ENCODE results near the gene ATF7.
A peak's percentile ranks its signal among the peaks of the same experiment; 100 is the strongest.

Gene ATF7

DNA sequence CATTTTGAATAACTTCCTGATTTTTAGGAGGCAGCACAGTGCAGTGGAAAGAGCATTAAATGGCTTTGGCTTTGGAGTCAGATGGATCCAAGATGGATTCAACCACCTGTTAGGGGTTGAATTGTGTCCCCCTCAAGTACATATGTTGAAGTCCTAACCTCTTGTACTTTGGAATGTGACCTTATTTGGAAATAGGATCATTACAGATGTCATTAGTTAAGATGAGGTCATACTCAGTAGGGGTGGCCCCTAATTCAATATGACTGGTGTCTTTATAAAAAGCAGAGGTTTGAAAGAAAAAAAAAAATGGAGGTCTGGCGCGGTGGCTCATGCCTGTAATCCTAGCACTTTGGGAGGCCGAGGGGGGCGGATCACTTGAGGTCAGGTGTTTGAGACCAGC lies 30.9 kb upstream of the ATF7 start:
- ChIA-PET POLR2A (no interaction called here), CTCF (interaction anchor here (0.7 to 0.9 kb wide), 2 partner anchors 16 to 89 kb away, joined by 3 to 5 read pairs; no protein-coding TSS in a partner anchor)
- Histone ChIP-seq H3K36me3 (ENCODE audit: control insufficient read depth in 2 of 2, insufficient read depth in 1 of 2, low read length in 2 of 2) (no peaks in the 10 kb centered on the region; a peak in 1 of 3 replicates), H3K9me3 (ENCODE audit: control insufficient read depth, insufficient read depth, low read depth, low read length) (no peaks in the 10 kb centered on the region), H3K4me1 (ENCODE audit: control insufficient read depth, insufficient read depth, low read length) (peaks cover 20% of the 10 kb centered on the region), H3K27ac (ENCODE audit: extremely low read depth, low read depth, low read length) (no peak overlapping the region), H3K4me3 (ENCODE audit: low read depth, low read length) (no peak overlapping the region)
- TF ChIP-seq ZNF585B (tag by site-specific recombination; IDR thresholded peaks at IDR 0.05) (no peak), SCRT2 (tag by site-specific recombination; IDR thresholded peaks at IDR 0.05) (peak; percentile 74), ZBTB21 (tag by site-specific recombination; IDR thresholded peaks at IDR 0.05) (0 out of 2 replicates have a peak, but pooled peaks have one; percentile 22), ZNF324 (tag by site-specific recombination; IDR thresholded peaks at IDR 0.05) (0 out of 2 replicates have a peak, but pooled peaks have one; percentile 65), ZSCAN23 (tag by site-specific recombination; IDR thresholded peaks at IDR 0.05) (0 out of 2 replicates have a peak, but pooled peaks have one; percentile 38), ZNF366 (tag by site-specific recombination; conservative IDR thresholded peaks at IDR 0.05) (0 out of 2 replicates have a peak, but pooled peaks have one; percentile 24), ZBTB8A (tag by site-specific recombination; IDR thresholded peaks at IDR 0.05) (no peak), ZNF629 (tag by site-specific recombination; IDR thresholded peaks at IDR 0.05) (peak; percentile 56; the same call in 1 of the 2 replicates), GLIS1 (tag by site-specific recombination; IDR thresholded peaks at IDR 0.05) (peak; percentile 53)
- TF ChIP-seq, protein P1, sequence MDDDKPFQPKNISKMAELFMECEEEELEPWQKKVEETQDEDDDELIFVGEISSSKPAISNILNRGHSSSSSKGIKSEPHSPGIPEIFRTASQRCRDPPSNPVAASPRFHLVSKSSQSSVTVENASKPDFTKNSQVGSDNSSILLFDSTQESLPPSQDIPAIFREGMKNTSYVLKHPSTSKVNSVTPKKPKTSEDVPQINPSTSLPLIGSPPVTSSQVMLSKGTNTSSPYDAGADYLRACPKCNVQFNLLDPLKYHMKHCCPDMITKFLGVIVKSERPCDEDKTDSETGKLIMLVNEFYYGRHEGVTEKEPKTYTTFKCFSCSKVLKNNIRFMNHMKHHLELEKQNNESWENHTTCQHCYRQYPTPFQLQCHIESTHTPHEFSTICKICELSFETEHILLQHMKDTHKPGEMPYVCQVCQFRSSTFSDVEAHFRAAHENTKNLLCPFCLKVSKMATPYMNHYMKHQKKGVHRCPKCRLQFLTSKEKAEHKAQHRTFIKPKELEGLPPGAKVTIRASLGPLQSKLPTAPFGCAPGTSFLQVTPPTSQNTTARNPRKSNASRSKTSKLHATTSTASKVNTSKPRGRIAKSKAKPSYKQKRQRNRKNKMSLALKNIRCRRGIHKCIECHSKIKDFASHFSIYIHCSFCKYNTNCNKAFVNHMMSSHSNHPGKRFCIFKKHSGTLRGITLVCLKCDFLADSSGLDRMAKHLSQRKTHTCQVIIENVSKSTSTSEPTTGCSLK (tag by site-specific recombination; IDR thresholded peaks at IDR 0.05): no peak
- TF ChIP-seq, protein P2, sequence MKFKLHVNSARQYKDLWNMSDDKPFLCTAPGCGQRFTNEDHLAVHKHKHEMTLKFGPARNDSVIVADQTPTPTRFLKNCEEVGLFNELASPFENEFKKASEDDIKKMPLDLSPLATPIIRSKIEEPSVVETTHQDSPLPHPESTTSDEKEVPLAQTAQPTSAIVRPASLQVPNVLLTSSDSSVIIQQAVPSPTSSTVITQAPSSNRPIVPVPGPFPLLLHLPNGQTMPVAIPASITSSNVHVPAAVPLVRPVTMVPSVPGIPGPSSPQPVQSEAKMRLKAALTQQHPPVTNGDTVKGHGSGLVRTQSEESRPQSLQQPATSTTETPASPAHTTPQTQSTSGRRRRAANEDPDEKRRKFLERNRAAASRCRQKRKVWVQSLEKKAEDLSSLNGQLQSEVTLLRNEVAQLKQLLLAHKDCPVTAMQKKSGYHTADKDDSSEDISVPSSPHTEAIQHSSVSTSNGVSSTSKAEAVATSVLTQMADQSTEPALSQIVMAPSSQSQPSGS (tag by site-specific recombination; IDR thresholded peaks at IDR 0.05; ENCODE audit: low read depth): peak; percentile 54; the same call in 1 of the 2 replicates
- TF ChIP-seq, protein P3, sequence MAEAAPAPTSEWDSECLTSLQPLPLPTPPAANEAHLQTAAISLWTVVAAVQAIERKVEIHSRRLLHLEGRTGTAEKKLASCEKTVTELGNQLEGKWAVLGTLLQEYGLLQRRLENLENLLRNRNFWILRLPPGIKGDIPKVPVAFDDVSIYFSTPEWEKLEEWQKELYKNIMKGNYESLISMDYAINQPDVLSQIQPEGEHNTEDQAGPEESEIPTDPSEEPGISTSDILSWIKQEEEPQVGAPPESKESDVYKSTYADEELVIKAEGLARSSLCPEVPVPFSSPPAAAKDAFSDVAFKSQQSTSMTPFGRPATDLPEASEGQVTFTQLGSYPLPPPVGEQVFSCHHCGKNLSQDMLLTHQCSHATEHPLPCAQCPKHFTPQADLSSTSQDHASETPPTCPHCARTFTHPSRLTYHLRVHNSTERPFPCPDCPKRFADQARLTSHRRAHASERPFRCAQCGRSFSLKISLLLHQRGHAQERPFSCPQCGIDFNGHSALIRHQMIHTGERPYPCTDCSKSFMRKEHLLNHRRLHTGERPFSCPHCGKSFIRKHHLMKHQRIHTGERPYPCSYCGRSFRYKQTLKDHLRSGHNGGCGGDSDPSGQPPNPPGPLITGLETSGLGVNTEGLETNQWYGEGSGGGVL (tag by site-specific recombination; IDR thresholded peaks at IDR 0.05): 0 out of 2 replicates have a peak, but pooled peaks have one; percentile 4
- TF ChIP-seq, protein P4, sequence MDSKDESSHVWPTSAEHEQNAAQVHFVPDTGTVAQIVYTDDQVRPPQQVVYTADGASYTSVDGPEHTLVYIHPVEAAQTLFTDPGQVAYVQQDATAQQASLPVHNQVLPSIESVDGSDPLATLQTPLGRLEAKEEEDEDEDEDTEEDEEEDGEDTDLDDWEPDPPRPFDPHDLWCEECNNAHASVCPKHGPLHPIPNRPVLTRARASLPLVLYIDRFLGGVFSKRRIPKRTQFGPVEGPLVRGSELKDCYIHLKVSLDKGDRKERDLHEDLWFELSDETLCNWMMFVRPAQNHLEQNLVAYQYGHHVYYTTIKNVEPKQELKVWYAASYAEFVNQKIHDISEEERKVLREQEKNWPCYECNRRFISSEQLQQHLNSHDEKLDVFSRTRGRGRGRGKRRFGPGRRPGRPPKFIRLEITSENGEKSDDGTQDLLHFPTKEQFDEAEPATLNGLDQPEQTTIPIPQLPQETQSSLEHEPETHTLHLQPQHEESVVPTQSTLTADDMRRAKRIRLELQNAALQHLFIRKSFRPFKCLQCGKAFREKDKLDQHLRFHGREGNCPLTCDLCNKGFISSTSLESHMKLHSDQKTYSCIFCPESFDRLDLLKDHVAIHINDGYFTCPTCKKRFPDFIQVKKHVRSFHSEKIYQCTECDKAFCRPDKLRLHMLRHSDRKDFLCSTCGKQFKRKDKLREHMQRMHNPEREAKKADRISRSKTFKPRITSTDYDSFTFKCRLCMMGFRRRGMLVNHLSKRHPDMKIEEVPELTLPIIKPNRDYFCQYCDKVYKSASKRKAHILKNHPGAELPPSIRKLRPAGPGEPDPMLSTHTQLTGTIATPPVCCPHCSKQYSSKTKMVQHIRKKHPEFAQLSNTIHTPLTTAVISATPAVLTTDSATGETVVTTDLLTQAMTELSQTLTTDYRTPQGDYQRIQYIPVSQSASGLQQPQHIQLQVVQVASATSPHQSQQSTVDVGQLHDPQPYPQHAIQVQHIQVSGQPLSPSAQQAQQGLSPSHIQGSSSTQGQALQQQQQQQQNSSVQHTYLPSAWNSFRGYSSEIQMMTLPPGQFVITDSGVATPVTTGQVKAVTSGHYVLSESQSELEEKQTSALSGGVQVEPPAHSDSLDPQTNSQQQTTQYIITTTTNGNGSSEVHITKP (tag by site-specific recombination; IDR thresholded peaks at IDR 0.05): peak; percentile 88

DNA sequence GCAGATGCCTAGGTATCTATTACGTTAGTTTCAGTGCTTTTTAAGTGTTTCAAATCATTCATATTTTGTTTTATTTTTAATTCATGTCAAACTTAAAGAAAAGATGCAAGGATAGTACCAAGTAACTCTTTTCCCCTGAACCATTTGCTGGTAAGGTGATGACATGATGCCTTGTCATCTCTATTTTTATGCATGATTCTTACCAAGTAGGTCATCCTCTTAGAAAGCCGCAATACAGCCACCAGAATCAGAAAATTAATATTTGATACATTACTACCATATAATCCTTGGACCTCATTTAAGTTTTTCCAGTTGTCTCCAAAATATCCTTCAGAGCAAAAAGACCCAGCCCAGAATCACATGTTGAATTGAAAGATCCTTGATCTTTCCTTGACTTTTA lies 27.4 kb upstream of the ATF7 start:
- no peak overlapping the region for H3K4me3 ChIP-seq (ENCODE audit: low read depth, low read length)
- no peaks in the 10 kb centered on the region for H3K36me3 ChIP-seq (ENCODE audit: control insufficient read depth in 2 of 2, insufficient read depth in 1 of 2, low read length in 2 of 2)
- CTCF ChIA-PET: no interaction called here
- POLR2A ChIA-PET: no interaction called here
- TF ChIP-seq ZNF843 (tag by site-specific recombination; IDR thresholded peaks at IDR 0.05) (no peak), ZNF184 (tag by site-specific recombination; IDR thresholded peaks at IDR 0.05) (0 out of 2 replicates have a peak, but pooled peaks have one; percentile 59)
- H3K4me1 ChIP-seq (ENCODE audit: control insufficient read depth, insufficient read depth, low read length): peaks cover 3% of the 10 kb centered on the region
- no peaks in the 10 kb centered on the region for H3K9me3 ChIP-seq (ENCODE audit: control insufficient read depth, insufficient read depth, low read depth, low read length)
- no peak overlapping the region for H3K27ac ChIP-seq (ENCODE audit: extremely low read depth, low read depth, low read length)

All from HEK293 (cell line).